Sigmoid colon (tissue), 4 donors: Measurements from ENCODE around the gene STARD13.

Experiments used
- EP300 ChIP-seq, 4 donors: sonication (generic); formaldehyde crosslinking; IDR thresholded peaks; one replicate each; pipeline ENCODE4 v1.6.1; 2017; ENCODE audit warnings: antibody characterized with exemption in 4 of 4
- POLR2A ChIP-seq, 2 donors: fragments of 450-650 bp; IDR thresholded peaks; one replicate each; pipeline ENCODE4 v1.6.1; 2016; ENCODE audit warnings: antibody characterized with exemption in 2 of 2, mild to moderate bottlenecking in 2 of 2, moderate library complexity in 2 of 2
- TF ChIP-seq, protein P1 (sequence below), 4 experiments: fragments of 450-650 bp in 3 of 4; fragments of 200-600 bp in 1 of 4; IDR thresholded peaks; one replicate each; pipeline ENCODE4 v1.5.1; 2016 to 2019; ENCODE audit warnings: antibody characterized with exemption in 4 of 4, mild to moderate bottlenecking in 3 of 4, moderate library complexity in 2 of 4

DNA sequence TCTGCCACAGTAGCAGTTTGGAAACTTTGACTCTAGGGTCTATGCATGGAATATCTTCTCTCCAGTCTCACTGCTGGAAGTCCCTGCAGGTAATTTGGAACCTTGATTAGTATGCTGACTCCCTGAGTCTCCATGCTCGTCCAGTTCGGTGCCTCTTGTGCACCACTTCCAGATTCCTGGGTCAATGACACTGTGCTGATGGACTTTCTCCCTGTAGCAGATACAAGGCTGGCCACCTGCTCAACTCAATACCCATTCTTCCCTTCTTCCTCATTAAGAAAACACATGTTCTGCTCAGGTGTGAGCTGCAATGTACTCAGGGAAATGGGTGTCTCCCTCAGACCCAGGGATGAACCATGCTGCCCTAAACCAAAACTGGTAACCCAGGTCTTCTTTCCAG is 170.3 kb downstream of the STARD13 start:
- TF ChIP-seq, protein P1, sequence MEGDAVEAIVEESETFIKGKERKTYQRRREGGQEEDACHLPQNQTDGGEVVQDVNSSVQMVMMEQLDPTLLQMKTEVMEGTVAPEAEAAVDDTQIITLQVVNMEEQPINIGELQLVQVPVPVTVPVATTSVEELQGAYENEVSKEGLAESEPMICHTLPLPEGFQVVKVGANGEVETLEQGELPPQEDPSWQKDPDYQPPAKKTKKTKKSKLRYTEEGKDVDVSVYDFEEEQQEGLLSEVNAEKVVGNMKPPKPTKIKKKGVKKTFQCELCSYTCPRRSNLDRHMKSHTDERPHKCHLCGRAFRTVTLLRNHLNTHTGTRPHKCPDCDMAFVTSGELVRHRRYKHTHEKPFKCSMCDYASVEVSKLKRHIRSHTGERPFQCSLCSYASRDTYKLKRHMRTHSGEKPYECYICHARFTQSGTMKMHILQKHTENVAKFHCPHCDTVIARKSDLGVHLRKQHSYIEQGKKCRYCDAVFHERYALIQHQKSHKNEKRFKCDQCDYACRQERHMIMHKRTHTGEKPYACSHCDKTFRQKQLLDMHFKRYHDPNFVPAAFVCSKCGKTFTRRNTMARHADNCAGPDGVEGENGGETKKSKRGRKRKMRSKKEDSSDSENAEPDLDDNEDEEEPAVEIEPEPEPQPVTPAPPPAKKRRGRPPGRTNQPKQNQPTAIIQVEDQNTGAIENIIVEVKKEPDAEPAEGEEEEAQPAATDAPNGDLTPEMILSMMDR (IDR thresholded peaks at IDR 0.05), result no peak
- TF ChIP-seq EP300 (IDR thresholded peaks at IDR 0.05), result no peak
- TF ChIP-seq POLR2A (IDR thresholded peaks at IDR 0.05), result no peak
